GM21576 (cell line): ENCODE data around the gene AEBP2.

Source experiments
- ATAC-seq: cut with Tn5 transposase; IDR thresholded peaks from one replicate; pipeline ENCODE4 v1.9.1; 2021; ENCODE audit warnings: mild to moderate bottlenecking, moderate library complexity; ENCODE audit not compliant: unreplicated experiment

The AEBP2 gene

DNA sequence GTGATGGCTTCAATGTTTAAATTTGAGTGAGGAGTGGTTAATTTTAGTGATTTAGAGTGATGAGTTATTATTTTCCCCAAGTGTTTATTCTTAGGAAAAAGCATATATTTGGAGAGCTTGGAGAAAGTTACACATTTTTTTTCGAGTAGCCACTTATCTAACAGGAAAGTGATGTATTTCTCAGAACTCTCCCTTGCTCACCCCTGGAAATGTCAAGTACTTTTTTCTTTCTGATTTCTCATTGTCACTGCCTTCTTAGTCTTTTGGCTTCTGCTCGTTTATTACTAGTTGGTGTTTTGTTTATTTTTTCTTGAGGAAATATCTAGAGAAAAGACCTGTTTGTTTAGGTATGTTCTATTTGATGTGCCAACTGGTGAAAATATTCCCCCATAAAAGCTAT, 58.8 kb downstream of the AEBP2 start:
- ATAC-seq: no peak

DNA sequence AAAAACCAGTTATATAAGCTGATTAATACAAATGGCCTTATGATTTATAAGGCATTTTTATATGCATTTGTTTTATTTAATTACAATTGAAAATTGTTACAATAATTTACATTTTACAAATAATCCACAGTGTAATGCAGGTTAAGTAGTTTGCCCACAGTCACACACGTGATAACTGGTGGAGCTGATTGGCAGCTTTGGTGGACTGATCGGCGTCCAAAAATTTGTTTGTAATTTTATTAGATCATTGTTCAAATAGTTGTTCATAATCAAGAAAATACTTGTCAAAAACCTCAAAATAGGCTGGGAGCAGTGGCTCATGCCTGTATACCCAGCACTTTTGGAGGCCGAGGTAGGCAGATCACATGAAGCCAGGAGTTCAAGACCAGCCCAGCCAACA, 59.7 kb downstream of the AEBP2 start:
- no peak for ATAC-seq

- no peak for ATAC-seq
Observed at GRCh38 chr12:19506497-19506896, 67.2 kb downstream of the AEBP2 start.

DNA sequence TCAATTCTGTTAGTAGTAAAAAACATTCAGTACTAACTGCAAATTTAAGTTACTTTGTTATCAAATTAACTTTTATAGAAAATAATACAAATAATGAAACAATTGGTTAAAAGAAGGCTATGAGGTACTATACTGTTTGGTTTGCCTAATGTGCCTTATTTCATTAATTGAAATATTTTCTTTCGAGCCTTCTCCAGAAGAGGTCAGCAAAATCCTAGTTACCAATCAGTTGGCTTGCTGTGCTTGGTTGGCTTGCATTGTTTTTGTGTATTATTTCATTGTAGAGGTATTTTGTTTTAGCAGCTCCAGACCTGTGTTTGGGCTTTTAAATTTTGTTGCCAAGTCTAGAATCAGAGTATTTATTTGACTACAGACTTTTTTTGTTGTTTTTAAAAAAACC, 68.5 kb downstream of the AEBP2 start:
- ATAC-seq: no peak

DNA sequence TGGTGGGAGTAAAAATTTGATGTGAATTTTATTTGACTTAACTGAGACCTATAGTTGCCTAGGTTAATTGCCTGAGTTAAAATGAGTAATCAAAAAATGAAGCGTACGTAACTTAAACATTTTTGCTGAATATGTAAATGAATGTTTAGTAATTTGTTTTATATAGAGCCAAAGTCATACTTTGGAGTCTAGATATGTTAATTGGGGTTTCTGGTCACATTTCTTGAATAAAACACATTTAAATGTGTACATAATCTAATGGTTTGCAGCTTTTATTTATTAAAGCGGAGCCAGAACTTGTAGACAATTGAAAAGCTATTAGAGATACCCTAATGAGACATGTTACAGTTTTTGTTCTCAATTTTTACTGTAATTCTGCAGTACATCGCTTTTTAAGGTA, 71.2 kb downstream of the AEBP2 start:
- no peak for ATAC-seq

DNA sequence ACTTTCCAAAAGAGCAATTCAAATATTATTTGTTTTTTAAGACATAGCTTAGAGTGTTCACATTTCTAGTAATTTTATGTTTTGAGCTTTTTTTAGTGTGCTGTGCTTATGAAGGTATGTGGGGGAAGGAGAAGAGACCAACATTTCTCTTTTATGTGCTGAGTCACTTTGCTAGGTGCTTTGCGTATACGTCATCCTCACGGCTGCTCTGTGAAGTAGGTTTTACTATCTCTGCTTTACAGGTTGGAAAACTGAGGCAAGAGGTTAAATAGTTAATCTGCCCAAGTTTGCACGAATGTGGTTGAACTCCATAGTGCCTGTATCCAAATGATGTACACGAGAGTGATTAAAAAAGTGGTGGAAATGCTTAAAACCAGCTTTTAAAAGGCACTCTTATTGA, 75.9 kb downstream of the AEBP2 start:
- no peak for ATAC-seq

DNA sequence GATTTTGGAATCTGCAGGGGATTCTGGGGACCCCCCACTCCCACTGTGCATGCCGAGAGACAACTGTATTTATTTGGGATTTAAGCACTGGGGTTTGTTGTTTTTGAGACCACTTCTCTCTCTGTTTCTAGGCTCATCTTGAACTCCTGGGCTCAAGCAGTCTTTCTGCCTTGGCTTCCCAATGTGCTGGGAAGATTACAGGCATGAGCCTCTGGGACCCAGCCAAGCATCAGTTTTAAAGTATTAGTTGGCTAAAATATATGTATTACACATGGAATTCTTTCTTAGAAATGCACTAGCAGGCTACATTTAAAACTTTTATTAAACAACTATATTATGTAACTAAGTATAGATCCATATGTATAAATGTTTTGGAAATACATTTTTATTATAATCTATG, 78.3 kb downstream of the AEBP2 start:
- ATAC-seq: no peak

DNA sequence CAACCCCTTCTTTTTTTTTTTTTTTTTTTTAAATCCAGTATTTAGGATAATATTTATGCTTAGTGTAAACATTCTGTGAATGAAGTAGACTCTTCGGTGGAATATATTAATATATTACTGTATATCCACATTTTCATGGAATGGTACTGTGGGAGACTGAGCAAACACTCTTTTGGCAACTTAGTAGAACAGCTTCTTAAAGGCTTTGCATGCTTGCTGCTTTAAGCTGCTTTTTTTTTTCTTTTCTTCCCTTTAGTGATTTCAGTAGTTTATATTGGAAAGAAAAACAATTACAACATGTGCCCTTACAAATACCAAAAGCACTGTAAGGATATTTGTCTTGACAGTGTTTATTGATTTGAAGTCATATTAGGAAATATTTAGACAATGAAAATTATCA, 78.9 kb downstream of the AEBP2 start:
- ATAC-seq: no peak

DNA sequence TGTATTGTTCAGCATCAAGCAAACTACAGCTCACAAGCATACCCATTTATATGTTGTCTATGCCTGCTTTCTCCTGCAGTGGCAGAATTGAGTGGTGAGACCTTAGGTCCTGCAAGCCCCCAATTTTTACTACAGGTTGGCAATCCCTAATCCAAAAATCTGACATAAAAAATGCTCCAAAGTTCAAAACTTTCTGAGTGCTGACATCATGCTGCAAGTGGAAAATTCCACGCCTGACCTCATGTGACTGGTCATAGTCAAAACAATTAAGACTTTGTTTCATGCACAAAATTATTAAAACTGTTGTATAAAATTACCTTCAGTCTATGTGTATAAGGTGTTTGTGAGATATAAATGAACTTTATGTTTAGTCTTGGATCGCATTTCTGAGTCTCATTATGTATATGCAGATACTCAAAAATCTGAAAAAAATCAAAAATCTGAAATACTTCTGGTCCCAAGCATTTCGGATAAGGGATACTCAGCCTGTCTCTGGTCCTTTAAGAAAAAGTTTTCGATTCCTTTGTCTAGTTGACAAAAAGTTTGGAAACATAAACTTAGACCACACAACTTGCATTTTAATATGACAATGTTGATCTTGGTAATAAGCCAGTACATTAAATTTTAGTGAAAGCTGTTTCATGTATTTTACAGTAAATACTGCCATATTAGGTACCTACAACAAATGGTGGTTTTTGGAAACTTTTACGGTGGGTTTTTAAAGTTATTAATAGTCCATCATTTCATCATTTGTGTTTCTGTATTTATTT, 81.5 kb downstream of the AEBP2 start:
- ATAC-seq: no peak

DNA sequence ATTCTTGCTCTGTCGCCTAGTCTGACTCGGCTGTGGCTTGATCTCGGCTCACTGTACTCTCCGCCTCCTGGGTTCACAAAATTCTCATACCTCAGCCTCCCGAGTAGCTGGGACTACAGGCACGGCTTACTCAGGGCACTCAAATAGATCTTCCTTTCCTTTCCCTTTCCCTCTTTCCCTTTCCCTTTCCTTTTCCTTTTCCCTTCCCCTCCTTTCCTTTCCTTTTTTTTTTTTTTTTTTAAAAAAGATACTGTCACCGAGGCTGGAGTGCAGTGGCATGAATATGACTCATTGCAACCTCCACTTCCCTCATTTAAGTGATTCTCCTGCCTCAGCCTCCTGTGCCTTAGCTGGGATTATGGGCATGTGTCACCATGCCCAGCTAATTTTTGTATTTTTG, 86.0 kb downstream of the AEBP2 start:
- ATAC-seq: no peak

GRCh38 chr12:19527866-19528265, 88.6 kb downstream of the AEBP2 start:
- ATAC-seq: no peak

DNA sequence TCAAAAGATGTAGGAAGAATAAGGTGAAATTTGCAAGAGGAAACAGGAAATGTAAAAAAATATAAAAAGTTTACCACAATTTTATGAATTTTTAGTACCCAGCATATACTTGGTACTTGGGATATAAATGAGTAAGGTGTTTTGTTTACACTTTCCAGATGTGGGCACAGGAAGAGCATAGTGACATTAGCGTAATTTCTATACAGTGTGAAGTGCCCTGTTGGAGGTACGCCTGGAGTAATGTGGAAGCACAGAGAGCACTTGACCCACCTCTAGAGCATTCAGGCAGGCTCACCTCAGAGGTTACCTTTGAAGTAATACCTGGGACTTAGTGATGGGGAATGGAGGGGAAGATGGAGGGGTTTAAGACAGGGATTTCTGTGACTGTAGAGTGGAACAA, 89.5 kb downstream of the AEBP2 start:
- no peak for ATAC-seq

DNA sequence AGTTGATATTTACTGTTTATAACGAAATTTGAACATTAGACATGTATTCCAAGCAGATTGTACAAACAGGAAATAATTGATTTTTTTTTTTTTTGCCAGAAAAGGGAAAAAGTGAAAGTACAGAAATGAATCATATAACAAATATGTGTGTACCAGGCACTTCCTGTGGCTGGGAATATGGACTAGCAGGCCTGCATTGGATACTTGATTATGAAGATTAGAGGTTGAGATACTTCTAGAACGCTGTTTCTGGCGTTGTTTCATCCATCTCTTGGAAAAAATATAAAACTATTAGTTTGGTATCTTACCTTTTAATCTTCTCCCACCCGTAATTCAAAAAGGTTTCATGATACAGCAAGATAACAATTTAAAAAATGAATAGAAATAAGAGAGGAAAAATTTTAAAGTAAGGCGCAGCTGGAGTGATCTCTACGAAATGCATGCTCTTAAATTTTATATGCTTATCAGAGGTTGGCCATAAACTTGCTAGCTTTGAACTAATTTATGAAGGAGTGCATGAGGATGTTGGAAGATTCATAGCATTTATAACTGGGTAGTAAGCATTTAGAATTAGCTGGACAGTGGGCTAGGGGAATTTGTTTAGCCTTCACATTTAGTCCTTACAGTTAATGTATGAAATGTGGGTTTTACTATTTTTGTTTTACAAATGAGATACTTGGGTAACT, 90.8 kb downstream of the AEBP2 start:
- ATAC-seq: no peak

GRCh38 chr12:19530637-19531023, 91.3 kb downstream of the AEBP2 start:
- ATAC-seq: no peak

DNA sequence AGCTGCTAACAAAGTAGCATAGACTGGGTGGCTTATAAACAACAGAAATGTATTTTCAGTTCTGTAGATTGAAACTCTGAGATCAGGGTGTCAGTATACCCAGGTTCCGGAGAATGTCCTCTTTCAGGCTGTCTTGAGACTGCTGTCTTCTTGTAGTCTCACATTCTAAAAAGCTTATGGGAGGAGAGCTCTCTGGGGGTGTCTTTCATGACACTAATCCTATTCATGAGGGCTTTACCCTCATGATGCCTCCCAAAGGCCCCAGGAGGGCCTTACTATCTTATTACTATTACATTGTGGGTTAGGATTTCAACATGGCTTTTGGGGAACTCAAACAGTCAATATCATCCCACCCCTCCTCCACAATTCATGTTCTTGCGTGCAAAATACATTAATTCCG, 94.3 kb downstream of the AEBP2 start:
- no peak for ATAC-seq

GRCh38 chr12:19539071-19539470, 99.8 kb downstream of the AEBP2 start:
- no peak for ATAC-seq

DNA sequence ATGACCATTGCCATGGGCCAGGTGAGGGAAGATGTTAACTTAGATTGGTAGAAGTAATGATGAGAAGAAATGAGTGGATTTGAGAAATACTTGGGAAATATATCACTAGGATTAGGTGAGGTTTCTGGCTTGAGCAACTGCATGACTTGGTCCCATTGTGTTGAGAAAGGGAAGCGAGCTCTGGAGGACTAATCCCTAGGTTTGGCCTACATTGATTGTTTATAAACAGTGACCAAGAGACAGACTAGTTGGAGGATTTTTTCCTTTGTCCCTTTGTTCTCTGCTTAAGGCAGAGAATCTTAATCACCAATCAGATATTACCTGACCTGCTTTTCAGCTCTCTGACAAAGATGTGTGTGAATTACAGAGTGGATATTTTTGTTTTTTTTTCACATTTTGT, 100.5 kb downstream of the AEBP2 start:
- no peak for ATAC-seq

DNA sequence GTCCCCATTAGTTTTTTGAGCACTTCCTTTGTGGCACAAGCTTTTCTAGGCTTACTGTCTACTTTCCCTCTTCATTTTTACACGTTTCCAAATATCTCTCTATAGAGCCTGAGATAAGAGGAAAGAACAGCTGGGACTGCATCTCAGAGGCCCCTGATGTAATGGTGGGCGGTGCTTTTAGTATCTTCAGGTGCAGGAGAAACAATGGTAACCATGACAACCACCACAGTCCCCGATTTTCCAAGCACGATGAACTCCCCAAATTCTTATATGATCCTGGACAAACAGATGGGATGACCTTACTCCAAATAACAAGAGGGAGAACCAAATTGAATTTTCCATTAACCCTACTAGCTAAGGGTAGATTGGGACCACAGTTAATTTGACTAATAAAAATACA, 103.3 kb downstream of the AEBP2 start:
- ATAC-seq: no peak

DNA sequence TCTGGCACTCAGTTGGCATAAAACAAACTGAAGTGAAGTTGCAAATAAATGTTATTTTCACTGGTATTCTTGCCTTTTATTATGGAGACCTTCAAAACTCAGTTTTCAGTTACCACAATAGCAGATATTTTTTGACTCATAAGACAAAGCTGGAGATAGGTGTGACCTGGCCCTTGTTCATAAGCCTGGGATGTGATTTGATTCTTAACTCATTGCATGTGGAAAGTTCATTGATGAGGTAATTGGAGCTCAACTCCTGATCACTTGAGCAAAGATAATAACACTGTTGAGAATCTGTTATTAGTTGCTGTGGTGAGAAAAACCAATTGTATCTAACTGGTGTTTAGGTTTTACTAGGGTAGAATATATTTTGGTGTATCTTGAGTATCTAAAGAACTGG, 105.1 kb downstream of the AEBP2 start:
- no peak for ATAC-seq

- no peak for ATAC-seq
Observed at GRCh38 chr12:19545301-19545700, 106.0 kb downstream of the AEBP2 start.

GRCh38 chr12:19546027-19546426, 106.7 kb downstream of the AEBP2 start:
- ATAC-seq: no peak

GRCh38 chr12:19546611-19547162, 107.4 kb downstream of the AEBP2 start:
- ATAC-seq: no peak
